Measurements from ENCODE around the gene THSD4. TPM values are rescaled to one million over a fixed set of nuclear protein-coding genes. Genes with fewer than 3 reads are reported as not detected.
"Not testable (repeated sequence)": the region's sequence is repeated elsewhere in the genome, so short reads cannot be mapped to it uniquely, and the experiment has no call there.

THSD4 gene
- total RNA-seq, 1 donor from 2014 or later = 13.1 TPM

DNA sequence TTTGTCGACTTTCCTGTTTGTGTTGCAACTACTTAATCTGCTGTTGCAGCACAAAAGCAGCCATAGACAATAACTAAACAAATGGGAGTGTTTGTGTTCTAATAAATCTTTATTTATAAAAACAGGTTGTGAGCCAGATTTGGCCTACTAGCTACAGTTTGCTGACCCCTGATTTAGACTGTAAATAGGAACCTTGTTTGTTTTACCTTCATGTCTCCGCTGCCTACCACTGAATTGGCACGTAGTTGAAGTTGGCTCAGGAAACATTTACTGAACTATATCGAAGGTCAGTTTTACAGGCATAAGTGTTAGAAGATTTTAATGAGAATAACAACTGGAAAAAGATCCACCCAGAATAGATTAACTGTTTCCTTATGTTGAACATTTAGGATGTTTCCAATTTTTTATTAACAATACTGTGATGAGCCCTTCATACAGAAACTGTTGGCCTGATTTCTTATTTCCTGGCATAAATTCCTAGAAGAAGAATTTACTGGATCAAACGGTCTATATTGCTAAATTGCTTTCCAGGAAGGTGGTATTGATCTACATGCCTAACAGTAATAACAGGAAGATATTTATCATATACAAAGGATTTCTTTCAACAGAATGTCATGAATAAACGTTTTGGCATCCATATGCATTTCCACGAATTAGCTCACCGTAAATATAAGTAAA, 538.9 kb downstream of the THSD4 start:
- DNase-seq (ENCODE audit: low read depth in 2 of 2) = peak; percentile 76 to 79

- DNase-seq (ENCODE audit: low read depth in 2 of 2) = peak; percentile 92 to 98
Measured at GRCh38 chr15:71654720-71655174, 539.5 kb downstream of the THSD4 start.

DNA sequence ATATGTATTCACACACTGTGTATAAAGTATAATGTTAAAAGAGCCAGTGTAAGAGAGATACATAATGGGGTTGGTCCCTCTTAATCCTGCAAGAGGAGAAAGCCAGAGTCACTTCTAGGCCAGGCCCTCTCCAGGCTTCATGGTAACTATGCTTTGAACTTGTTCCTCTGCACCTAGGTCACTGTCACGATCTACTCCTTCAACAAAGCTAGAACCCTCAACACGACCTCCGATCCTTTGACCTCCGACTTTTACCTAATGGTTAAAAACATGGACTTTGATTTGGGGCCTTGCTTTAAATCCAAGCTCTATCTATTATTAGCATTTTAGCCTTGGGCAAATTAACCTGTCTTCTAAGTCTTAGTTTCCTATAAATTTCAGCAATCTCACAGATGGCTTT, 541.2 kb downstream of the THSD4 start:
- no peak for DNase-seq (ENCODE audit: low read depth in 2 of 2)

- no peak for DNase-seq (ENCODE audit: low read depth in 2 of 2)
Measured at GRCh38 chr15:71657141-71657540, 541.9 kb downstream of the THSD4 start.

DNA sequence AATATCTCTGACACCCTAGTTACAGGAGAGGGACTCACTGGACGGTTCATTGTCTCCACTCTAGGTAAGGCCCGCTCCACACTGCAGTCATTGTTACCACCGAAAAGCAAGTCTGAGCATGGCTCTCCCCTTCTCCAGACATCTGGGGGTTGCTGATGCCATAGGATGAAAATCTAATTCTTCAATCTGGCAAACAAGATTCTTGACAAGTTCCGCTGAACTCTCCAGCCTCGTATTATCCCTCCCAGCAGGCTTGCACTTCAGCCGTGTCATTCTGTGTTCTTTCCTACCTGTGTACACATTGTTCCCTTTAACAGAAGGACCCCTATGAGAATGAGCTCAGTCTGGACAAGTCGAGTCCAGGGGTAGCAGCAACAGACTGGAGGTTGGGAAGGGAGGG, 542.8 kb downstream of the THSD4 start:
- no peak for DNase-seq (ENCODE audit: low read depth in 2 of 2)

DNA sequence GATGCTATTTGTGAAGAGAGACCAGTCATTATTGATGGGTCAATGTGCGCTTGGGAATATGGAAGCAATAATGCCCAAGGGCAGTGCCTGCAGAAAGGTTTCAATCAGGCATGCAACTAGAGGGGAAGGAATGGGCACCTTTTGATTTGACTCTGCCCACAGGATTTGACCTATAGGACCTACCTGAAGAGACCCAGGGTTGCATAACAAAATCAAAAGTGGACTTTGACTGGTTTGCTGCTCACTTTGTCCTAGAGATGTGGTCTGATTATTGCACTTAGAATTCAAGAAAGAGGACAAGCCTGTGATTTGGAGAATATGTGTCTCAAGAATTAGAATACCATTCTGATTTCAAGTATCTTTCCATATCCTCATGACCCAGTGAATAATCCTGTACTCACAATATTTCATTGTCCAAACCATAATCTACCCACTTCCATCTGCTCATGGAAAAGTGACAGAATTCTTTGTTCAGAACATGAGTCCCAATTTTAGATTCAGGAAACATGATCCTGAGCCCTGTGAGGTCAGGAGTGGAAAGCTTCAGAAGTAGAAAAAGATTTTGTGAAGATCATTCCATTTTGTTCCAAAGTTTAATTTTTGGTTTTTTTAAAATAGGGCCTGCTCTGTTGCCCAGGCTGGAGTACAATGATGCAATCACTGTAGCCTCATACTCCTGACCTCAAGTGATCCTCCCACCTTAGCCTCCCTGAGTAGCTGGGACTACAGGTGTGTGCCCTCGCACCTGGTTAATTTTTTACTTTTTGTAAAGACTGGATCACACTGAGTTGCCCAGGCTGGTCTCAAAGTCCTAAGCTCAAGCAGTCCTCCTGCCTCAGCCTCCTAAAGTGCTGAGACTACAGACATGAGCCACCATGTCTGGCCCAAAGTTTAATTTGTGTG, 543.8 kb downstream of the THSD4 start:
- no peak for DNase-seq (ENCODE audit: low read depth in 2 of 2)

GRCh38 chr15:71659730-71660067, 544.4 kb downstream of the THSD4 start:
- DNase-seq (ENCODE audit: low read depth in 2 of 2) = no peak

- no peak for DNase-seq (ENCODE audit: low read depth in 2 of 2)
Measured at GRCh38 chr15:71660501-71660900, 545.2 kb downstream of the THSD4 start.

DNA sequence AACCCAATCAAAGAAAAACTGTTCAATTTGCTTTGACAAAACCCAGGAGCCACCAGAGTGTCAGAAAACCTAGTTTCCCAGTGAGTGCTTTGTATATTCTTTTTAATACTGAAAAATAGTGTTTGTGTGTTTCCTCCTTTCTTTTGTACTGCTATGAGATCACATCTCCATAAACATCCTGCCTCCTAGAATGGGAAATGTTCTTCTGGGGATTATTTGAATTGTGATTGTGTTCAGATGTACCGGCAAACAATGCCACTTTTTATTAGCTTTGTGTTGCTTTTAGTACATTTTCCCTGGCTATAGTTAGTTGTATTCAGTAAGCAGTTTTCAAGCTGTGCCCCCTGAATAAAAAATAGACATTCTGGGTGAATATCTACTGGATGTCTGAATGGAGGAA, 547.0 kb downstream of the THSD4 start:
- peak in 1 of 2 donors; percentile 84 for DNase-seq (ENCODE audit: low read depth in 2 of 2)

- no peak for DNase-seq (ENCODE audit: low read depth in 2 of 2)
Measured at GRCh38 chr15:71664622-71665021, 549.4 kb downstream of the THSD4 start.

DNA sequence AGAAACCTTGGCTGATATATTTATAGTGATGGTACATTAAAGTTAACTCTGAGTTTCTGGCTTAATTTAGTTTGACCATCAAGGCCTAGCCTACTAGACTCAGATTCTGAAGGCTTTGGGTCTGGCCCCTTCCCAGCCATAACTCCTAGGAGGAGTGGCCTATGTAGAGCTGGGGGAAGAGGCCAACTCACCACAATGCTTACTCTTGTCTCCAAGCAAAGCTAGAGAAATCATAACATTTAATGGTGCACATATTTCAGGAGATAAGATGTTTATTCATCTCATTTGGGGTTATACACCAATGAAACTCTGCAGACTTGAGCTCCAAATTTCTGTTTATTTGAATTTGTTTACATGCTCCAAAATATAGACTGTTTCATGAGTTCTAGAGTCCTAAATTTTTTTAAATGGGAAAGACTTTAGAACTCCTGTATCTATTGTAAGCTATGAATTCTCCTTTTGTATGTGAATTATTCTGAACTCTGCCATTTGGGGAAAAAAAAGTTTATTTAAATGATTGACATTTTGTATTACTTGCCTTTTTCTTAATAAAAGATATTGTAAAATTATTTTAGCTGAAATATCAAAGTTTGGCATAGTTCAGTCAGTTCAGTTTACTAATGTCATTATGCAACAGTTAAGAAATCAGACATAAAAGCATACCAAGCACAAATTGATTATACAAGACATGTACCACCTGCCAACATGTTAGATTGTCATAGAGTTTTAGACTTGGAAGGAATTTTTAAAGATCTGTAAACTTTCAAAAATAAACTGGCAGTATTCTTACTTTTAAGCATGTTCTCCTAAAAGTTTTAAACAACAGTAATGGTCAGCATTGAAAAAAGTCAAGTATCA, 551.7 kb downstream of the THSD4 start:
- DNase-seq (ENCODE audit: low read depth in 2 of 2) = no peak

DNA sequence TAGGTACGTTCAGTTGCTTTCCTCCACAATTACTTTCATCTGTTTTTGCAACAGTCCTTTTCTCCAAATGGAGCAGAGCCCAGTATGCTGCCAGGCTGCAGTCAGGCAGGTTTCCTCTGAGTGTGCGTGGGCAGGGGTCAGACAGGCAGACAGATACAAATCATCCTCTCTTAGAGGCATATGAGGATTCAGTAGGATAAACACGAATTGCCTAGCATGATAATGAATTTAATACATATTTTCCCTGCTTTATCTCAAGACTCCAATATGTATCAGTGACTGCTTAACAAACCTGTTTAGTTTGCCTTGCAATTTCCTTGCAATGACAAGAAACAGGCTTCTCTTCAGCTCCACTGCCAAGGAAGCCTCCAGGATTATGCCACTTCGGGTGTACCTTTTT, 554.4 kb downstream of the THSD4 start:
- no peak for DNase-seq (ENCODE audit: low read depth in 2 of 2)

- DNase-seq (ENCODE audit: low read depth in 2 of 2) = not testable (repeated sequence)
Measured at GRCh38 chr15:71670222-71670621, 555.0 kb downstream of the THSD4 start.

DNA sequence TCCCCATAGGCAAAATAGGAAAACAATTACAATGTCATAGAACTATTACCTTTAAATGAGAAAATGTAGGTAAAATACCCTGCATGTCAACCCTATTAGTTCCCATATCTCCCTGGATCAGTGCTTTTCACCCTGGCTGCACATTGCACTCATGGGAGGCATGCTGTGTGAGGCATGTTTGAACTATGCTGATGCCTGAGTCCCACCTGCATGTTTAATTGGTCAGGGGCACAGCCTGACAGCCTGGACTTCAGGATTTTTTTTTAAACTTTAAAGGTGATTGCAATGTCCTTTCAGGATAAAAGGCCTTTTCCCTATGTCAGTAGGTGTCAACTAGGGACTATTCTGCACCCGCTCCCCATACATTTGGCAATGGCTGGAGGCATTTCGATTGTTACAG, 559.1 kb downstream of the THSD4 start:
- DNase-seq (ENCODE audit: low read depth in 2 of 2) = no peak

- DNase-seq (ENCODE audit: low read depth in 2 of 2) = no peak
Measured at GRCh38 chr15:71677352-71677751, 562.1 kb downstream of the THSD4 start.

DNA sequence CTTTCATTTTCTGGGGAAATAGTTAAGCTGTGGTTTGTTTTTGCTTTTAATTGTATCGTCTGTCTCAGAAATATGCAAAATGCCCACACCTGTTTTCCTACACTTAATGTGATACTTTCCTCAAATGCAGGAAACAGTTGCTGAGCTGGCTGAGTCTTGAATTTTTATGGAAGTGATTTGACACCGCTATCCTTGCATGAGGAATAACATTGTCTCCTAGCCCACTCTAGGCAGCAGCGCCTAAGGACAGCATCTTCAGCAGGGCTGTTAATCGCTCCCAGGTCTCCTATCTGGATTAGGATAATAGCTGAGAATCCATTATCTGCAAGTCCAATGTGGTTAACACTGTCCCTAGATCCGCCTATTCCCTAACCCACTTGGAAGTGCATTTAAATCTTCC, 562.5 kb downstream of the THSD4 start:
- DNase-seq (ENCODE audit: low read depth in 2 of 2) = peak in 1 of 2 donors; percentile 43

DNA sequence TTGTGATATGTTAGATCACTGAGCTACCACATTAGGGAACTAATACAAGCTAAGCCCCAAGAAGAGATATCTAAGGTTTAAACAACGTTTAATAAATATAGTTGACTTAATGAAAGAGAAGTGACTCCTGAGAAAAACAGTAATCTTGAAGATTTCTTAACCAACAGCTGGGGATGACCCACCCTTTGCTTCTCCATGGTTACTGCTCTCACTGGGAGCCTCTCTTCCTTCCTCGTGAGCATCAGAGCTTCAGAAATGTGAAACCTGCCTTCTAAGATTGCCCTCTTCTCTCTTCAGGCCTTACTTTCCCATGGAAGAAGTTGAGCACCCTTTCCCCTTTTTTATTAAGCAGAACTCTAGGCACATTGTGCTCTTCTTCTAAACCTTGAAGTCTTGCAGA, 562.9 kb downstream of the THSD4 start:
- no peak for DNase-seq (ENCODE audit: low read depth in 2 of 2)

GRCh38 chr15:71678605-71679004, 563.3 kb downstream of the THSD4 start:
- no peak for DNase-seq (ENCODE audit: low read depth in 2 of 2)

DNA sequence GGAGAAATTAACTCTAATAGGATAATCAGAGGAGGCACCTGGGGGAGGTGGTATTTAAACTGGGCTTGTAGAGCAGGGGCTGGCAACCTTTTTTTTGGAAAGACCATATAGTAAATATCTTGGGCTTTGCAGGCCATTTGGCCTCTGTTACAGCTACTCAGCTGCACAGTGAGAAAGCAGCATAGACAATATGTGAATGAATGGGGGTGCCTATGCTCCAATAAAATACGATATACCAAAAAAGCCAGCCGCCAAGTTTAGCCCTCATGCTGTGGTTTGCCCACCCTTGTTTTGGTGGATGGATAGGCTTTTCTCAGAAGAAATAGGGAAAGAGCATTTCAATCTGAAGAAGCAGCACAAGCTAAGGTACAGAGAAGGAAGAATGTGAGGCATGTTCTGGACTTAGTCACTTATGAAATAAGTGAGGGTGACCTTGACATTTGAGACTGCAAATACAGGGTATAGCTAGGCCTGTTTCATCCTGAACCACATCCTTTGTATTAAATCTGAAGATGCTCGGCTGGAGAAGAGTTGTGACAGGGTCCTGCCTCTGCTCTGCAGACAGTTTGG, 564.0 kb downstream of the THSD4 start:
- no peak for DNase-seq (ENCODE audit: low read depth in 2 of 2)

DNA sequence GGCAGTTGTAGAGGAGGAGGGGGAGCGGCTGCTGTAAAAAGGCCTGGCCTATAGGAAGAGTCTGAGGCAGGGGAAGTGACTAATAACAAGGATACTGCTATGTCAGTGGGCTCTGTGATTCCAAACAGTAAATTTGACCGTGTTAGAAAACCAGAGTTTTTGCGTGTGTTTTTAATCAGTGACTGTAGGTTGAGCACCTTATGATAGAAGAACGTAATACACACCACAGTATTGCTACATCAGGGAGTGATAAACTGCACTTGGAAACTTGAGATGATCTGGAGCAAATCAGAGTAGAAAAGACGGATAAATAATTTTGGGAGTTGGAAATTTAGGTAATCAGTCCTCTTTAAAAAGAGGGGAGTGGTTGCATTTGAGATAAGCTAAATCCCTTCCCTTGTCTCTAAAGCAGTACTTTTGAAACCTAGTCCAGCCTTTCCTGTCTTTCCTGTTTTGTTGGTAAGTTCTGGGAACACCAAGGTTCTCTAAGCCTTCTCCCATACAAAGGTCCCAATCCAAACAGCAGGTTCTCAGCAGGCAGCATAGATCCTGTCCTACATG, 564.6 kb downstream of the THSD4 start:
- DNase-seq (ENCODE audit: low read depth in 2 of 2) = peak; percentile 61 to 81

DNA sequence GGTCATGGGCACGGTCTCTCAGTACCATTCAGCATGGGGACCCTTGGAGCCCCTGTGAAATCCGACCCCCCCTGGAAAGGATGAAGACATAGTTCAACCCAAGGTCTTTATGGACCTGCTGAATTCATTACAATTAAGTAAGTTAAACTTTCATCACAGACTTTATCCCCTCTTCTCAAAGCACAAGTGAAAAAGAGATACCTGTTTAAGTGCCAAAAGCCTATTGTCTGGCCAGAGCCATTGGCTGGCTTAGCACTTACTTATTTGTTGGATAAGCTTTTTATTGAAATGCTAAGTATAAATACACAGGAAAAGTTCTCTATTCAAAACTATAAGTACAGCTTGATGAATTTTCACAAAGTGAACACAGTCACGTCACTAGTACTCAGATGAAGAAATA, 566.7 kb downstream of the THSD4 start:
- no peak for DNase-seq (ENCODE audit: low read depth in 2 of 2)
